HG03575 (cell line): ENCODE data around the gene MICAL2.

Experiments used
- ATAC-seq: cut with Tn5 transposase; IDR thresholded peaks from one replicate; pipeline ENCODE4 v1.9.1; 2021; ENCODE audit not compliant: unreplicated experiment, insufficient number of reproducible peaks, low FRiP score; ENCODE audit errors: extremely low read depth

MICAL2 gene

DNA sequence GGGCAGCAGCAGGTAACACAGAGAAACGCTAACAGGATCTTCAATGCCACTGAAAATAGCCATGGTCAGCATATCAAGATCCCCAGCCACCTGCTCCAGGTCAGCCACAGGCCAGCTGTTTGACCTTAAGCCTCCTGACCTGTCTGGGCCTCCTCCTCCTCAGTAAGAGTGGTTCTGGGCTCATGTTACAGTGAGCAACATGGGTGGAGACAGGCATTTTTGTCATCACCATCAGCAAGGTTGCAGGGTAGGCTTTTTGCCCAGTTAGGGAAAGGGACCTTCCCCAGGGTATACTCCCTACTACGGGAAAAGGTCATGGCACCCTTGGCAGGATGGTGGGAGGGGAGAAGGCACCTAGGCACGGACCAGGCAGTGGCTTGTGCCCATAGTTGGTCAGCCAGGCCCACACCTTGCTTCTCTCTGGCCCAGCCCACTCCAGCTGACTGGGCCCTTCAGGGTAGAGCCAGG lies 135.2 kb downstream of the MICAL2 start:
- no peak for ATAC-seq

DNA sequence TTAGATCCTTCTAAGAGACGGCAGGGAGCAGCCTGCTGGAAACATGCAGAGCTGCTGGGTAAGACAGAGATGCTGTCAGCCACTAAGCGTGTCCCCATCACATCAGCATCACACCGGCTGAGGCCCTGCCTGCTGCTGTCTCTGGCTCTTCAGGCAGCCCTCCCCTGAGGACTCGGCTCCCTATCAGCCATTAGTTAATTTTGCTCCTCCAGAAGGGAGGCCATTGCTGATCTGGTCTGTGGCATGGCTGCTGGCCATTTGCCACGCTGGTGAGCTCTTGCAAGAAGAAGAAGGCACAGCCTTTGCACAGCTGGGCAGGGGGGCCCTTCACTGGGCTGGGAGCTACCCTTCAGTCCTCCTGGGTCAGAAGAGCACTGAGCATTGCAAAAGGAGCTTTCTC lies 135.8 kb downstream of the MICAL2 start:
- no peak for ATAC-seq

DNA sequence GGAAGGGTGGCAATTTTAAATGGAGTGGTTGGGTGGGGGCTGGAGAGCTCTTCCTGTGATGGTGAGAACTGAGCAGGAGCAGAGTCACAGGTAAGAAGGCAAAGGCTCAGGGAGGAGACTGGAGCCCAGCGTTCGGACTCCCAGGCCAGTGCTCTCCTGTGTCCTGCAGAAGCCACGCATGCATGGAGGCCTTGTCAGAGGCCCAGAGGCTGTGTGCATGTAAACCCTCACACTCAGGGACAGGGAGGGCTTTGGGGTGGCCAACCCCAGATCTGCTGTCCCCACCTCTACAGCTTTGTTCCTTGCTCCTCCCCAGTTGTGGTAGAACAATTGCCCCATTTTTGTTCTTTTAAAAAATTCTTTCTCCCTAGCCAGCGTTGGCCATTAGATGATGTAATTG lies 136.6 kb downstream of the MICAL2 start:
- no peak for ATAC-seq

DNA sequence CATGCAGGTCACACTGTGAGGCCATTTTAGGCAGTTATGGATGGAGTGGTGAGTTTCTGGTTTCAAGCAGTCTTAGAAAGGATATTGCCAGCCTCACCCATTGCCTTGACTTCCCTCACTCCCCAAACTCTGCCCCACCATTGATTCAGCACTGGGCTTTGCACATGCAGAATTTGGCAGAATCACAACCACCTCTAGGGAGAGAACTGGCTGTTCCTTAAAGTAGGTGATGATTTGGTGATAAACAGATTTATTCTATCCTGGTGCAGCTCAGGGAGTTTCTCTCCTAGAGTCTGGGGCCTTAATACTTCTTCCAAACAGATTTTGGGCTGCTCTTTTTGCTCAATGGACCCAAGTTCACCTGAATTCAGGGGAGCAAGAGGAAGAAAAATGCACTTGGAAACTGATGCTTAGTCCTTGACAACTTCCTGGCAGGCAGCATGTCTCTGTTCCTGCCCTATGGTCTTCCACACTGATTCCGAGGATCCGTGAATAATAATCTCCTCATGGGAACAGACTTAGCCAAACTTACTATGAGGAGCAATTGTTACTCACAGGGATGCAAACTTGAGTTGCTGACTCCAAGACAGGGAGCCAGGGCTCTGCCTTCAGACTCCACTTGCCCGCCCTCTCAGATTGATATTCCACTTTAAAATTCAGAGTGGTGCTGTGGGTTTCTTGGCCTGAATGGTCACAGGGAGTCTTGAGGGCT lies 137.3 kb downstream of the MICAL2 start:
- ATAC-seq: no peak

DNA sequence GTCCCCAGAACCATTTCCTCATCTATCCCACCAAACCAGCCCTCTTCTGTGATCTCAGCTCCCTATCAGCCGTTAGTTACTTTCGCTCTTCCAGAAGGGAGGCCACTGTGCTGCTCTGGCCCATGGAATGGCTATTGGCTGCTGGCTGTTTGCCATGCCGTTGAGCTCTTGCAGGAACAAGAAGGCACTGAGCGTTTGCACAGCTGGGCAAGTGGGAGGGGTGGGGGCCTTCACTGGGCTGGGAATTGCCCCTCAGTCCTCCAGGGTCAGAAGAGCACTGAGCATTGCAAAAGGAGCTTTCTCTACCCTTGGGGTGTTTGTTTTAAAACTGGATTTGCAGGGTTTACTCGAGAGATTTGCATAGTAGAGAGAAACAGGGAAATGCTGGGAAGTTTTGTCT lies 137.9 kb downstream of the MICAL2 start:
- no peak for ATAC-seq

DNA sequence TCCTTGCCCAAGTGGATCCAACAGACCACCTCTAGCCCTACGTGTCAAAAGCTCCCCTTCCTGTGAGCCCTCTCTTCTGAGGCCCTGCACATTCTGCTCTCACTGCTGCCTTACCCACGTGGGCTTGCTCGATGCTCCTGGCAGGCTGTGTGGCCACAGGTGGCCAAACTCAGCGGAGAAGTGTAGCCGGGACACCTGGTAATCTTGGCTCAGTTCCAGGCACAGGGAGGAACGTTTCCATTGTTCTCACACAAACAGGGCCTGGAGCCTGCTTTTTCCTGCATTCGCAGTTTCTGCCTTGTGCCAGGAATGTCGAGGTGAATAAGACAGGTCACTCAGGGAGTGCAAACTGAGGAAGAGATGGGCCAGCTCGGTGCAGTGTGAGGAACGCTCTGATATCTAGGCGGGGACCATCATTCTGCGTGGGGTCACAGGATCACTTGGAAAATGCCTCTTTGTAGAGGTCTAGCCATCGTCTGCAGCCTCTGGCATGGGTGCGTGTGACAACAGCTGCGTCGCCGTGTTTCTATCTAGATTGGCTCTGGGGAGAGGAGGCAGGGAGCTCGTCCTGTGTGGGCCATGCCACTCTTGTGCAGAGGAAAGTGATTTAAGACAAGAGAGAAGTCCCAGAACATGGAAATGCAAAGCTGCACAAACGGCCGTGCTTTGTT lies 139.3 kb downstream of the MICAL2 start:
- no peak for ATAC-seq

DNA sequence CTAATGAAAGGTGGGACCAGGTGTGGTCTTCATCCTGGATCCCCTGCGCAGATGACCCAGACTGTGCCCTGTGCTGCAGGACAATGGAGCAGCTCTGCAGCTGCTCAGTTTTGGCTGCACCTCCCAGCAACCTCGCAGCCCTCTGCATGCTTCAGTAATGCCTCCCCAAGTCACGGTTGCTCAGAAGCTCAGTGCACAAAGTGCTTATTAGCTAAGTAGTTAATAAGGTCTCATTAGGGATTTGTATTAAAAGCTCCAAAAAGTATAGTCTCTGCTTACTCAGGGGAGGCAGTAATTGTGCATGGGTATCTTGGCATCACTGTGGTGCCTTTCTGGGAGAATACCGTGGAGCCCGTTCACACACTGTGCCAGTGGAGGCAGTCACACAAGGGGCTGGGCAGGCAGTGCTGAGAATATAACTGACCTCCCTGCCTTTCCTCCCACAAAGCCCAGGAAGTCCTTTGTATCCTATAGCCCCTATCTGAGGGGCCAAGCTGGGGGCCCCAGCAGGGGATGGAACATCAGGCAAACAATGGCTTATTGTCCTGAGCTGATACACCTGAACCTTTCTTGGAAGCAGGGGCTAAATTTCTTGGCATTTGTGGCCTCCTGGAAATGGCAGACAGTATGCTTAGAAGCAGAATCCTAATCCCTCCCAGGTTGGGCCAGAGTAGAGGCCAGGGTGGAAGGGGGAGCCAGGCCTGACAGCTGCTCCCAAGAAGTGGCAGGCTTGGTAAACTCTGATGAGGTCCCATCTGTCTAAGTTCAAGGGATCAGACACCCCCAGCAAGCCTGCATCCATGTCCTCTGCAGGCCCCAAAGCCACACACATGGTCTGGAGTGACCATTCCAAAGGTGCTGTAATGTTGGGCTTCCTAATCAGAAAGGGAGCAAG lies 141.5 kb downstream of the MICAL2 start:
- ATAC-seq: no peak

DNA sequence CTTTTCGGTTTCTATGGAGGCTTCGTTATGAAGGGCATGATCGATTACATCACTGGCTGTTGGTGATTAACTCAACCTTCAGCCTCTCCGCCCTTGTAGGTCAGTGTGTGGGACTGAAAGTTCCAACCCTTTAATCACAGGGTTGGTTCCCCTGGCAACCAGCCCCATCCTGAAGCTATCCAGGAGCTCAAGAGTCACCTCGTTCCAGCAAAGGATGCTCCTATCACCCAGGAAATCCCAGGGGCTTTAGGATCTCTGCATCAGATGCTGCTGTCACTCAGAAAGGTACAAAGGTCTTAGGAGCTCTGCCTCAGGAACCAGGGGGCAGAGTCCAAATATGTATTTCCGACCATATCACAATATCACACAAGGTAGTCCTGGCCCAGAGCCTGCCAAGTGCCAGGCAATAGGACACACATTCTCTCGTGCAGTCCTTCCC lies 143.5 kb downstream of the MICAL2 start:
- ATAC-seq: no peak

DNA sequence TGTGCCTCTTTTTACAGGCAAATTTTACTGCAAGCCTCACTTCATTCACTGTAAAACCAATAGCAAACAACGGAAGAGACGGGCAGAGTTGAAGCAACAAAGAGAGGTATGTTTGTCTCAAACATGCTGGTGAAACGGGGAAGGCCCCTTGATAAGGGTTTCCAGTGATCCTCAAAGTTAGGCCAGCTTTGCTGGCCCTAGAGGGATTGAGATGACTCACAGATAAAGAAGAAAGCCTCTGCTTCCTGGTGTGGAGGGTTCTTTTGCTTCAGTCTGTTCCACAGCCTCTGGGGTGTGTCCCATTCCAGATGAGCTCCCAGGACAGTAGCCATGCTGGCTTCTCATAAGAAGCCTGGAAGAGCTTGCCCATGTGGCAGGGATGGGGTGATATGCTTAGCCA lies 148.1 kb downstream of the MICAL2 start:
- ATAC-seq: no peak

DNA sequence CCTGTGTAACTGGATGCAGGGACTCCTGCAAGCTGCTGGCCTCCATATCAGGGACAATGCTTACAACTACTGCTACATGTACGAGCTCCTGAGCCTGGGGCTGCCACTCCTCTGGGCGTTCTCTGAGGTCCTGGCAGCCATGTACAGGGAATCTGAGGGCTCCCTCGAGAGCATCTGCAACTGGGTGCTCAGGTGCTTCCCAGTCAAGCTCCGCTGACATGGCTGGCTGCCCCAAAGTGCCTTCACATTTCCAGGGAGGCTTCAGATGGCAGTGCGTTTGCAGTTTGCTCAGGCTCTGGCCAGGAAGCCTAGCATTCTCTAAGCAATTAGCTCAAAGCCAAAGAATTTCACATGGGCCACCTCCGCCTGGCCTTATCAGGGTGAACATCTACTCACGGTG lies 149.6 kb downstream of the MICAL2 start:
- no peak for ATAC-seq

DNA sequence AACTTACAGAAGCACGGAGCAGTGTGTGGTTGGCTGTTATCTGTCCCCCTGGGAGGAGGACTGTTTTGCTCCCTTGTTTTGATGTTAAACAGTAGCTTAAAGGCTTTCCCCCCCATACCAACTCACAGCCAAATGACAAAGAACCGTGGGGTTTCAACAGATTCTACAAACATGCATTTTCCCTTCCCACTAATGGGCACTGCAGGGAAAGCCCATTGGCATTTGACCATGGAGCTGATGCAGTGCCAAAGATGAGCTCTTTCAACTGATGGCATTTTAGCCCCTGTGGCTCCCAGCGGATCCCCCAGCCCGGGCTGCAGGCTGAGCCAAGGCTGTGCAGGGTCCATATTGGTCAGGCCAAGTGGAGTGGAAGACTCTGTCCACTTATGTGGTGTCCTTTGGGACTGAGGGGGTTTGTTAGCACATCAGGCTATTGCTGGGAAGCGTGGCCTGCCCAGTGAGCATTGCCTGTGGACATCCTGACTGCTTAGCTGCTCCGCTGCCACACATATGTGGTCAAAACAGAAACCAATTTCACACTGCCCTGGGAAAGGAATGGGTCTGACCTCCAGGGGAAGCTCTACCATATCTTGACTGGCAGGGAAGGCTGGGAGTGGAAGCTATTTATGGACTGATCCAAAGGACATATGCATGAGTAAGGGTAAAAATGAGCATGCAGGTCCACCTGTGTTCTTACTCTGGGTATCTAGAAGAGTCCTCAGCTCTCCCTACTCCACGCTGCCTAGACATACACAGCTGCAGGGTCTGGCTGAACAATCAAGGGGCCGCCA lies 150.5 kb downstream of the MICAL2 start:
- no peak for ATAC-seq

DNA sequence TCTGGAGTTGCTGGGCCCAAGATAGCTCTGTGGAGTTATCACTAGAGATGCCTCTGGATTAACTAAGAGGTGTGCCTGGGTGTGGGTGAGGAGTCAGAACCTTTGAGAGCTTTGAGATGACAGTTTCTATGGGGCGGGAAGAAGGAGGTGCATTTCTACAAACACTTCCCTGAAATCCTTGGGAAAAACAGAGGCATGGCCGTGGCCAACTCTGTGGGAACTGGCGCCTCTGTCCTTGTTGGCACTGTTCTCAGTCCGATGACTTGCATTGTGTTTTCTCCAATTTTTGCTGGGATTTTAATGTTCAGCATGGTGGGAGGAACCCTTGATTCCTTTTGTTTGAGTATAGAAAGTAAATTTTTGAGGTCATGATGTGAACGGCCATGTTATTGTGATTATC lies 151.2 kb downstream of the MICAL2 start:
- ATAC-seq: no peak

DNA sequence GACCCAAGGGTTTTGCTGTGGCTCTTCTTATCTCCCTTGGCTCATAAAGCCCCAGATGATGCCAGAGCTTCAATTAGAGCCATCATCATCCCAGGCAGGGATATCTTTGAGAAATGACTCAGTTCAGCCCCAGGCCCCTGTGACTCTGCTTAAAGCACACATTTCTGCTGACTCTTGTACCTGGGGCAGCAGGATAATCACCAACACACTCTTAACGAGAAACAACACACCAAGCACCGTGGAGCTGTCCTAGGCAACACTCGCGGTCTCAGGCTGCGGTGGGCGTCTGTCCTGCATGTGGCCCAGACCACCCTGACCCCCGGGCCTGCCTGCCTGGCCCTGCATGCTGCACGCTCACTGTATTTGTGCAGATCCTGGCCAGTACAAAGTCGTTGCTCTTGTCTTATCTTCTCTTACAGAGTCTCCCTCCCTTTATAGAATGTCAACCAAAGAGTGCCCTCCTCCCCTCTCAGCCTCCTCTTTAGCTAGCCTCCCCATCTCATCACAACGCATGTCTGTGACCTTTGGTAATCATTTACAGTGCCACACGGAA lies 152.8 kb downstream of the MICAL2 start:
- ATAC-seq: no peak

DNA sequence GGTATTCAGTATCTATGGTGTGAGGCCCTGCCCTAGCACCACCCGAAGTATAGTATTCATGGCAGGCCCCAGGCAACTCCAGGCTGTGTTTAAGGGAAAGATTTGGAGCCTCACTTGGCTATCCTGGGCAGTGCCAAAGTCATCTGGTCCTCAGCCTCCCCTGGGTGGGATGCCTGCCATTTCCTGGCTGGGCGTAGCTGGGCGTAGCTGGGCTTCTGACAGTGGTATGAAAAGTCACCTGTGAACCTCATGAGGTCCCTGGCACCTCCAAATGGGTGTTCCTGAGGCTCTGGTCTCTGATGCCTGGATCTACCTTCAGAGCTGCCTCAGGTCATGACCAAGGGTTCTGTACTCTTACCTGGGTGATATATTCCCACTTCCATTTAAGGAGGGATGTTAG lies 154.0 kb downstream of the MICAL2 start:
- no peak for ATAC-seq

DNA sequence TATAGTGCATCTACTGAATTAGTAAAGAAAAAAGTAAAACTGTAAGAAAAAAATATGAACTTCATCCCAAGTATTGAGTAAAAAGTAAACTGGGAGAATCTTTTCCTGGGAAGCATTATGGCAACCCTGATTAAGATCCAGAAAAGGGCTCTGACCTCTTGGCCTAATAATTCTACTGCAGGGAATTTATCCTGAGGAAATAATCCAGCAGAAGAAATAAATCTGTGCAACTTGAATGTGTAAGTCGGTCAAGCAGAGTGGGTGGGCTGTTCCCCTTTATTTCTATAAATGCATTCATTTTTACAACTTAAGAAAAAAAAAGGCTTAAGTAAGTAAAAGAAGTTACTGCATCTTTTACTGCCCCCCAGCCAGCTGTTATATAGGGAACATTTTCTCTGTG lies 155.7 kb downstream of the MICAL2 start:
- no peak for ATAC-seq

DNA sequence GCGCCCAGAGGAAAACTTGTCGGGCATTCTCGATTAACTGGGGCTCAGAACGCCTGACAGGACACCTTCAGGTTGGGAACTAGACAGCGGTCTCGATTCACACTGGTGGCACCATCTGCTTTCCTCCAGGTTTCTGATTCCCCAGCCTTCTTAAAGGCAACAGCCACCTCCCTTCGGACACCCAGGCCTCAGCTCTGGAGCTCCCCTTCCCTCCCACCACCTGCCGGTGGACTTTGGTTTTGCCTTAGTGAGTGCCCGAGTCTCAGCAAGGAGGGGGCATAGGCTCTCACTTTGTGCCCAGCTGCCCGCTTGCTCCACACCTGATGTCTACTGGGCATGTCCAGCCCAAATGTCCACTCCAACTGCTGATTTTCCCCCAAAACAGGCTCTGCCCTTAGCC lies 156.6 kb downstream of the MICAL2 start:
- no peak for ATAC-seq

DNA sequence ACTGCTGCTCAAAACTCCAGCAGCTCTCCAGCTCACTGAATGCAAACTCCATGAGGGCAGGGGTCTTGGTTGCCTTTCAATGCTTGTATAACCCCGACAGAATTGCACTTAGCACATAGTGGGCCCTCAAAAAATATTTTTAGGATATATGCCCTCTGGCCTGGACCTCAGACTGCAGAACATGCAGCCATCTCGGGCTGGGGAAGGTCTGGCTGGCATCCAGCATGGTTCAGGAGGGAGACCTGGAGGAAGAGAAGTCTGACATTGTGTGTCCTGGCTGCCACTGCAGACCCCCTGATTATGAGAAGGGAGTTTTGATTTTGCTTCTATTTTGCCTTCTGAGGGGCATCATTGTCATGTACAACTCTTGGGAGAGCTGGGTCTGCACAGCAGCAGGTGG lies 157.5 kb downstream of the MICAL2 start:
- no peak for ATAC-seq

DNA sequence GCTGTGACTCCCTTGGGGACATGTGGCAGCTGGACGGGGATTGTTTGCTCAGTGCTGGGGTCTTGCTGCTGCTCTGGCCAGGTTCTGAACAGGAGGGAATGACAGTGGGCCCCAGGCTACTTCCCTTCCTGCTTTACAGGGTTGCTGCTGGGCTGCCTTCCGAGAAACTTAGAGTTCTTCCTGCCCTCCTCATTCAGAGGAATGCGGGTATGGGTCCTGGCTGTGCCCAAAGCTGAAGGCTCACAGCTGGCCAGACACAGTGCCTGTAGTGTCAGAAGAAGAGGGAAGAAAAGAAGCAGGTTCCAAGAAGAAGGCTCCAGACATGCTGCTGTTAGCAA lies 158.7 kb downstream of the MICAL2 start:
- no peak for ATAC-seq
